ENCODE results near the gene RPS27. TPM values are rescaled to one million over a fixed set of nuclear protein-coding genes. Genes with fewer than 3 reads are reported as not detected.

The RPS27 gene
- total RNA-seq, 1 donor from 2014 or later: 1,771 TPM

- no peak overlapping the region for H3K27ac ChIP-seq
- intact Hi-C loops (cut with DNase I): no loop called here
- peaks cover 30% of the 10 kb centered on the region for H3K4me1 ChIP-seq
- no peak overlapping the region for H3K4me3 ChIP-seq
- no peak for DNase-seq (ENCODE audit: extremely low spot score in 2 of 2)
- peaks cover 0 to 28% of the 10 kb centered on the region in 2 donors for H3K36me3 ChIP-seq
- no peaks in the 10 kb centered on the region for H3K27me3 ChIP-seq
- TF ChIP-seq POLR2AphosphoS5 (IDR thresholded peaks at IDR 0.05; ENCODE audit: insufficient read depth in 1 of 2, low read depth in 1 of 2): no peak
- TF ChIP-seq CTCF (IDR thresholded peaks at IDR 0.05): no peak
- no peak for TF ChIP-seq POLR2A (IDR thresholded peaks at IDR 0.05)
- H3K9me3 ChIP-seq: no peaks in the 10 kb centered on the region
These were observed 17.5 kb upstream of the RPS27 start for GRCh38 chr1:153973071-153973470.

DNA sequence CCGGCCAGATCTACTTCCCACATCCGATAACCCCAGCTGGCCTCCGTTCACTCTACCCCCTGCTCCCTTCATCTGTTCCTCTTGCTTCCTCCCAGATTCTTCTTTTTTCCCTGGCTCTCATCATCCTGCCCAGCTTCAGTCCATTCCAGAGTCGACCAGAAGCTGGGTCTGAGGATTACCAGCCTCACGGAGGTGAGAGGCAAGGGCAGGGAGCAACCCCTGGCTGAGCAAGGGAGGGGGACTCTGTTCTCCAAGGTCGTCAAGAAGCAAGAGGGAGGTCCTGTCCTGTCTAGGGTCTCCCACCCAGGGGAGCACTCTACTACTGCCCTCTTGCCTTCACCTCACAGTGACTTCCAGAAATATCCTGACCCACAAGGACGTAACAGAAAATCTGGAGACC, 17.0 kb upstream of the RPS27 start:
- intact Hi-C loops (cut with DNase I): no loop called here
- no peak for TF ChIP-seq POLR2AphosphoS5 (IDR thresholded peaks at IDR 0.05; ENCODE audit: insufficient read depth in 1 of 2, low read depth in 1 of 2)
- no peak for TF ChIP-seq CTCF (IDR thresholded peaks at IDR 0.05)
- TF ChIP-seq POLR2A (IDR thresholded peaks at IDR 0.05): no peak
- Histone ChIP-seq H3K27ac (no peak overlapping the region), H3K4me3 (no peak overlapping the region), H3K9me3 (no peaks in the 10 kb centered on the region), H3K4me1 (peaks cover 25% of the 10 kb centered on the region), H3K27me3 (no peaks in the 10 kb centered on the region), H3K36me3 (peaks cover 0 to 28% of the 10 kb centered on the region in 2 donors)
- DNase-seq (ENCODE audit: extremely low spot score in 2 of 2): no peak

- H3K4me3 ChIP-seq: peak overlapping the region; percentile 81 to 93
- no peaks in the 10 kb centered on the region for H3K9me3 ChIP-seq
- intact Hi-C loops (cut with DNase I): no loop called here
- peaks cover 0 to 45% of the 10 kb centered on the region in 2 donors for H3K36me3 ChIP-seq
- TF ChIP-seq POLR2AphosphoS5 (IDR thresholded peaks at IDR 0.05; ENCODE audit: insufficient read depth in 1 of 2, low read depth in 1 of 2) (no peak), CTCF (IDR thresholded peaks at IDR 0.05) (no peak), POLR2A (IDR thresholded peaks at IDR 0.05) (no peak)
- H3K4me1 ChIP-seq: peaks cover 19% of the 10 kb centered on the region
- DNase-seq (ENCODE audit: extremely low spot score in 2 of 2): no peak
- no peaks in the 10 kb centered on the region for H3K27me3 ChIP-seq
- H3K27ac ChIP-seq: peak overlapping the region; percentile 92
These were observed 13.7 kb upstream of the RPS27 start for GRCh38 chr1:153976819-153977249.

DNA sequence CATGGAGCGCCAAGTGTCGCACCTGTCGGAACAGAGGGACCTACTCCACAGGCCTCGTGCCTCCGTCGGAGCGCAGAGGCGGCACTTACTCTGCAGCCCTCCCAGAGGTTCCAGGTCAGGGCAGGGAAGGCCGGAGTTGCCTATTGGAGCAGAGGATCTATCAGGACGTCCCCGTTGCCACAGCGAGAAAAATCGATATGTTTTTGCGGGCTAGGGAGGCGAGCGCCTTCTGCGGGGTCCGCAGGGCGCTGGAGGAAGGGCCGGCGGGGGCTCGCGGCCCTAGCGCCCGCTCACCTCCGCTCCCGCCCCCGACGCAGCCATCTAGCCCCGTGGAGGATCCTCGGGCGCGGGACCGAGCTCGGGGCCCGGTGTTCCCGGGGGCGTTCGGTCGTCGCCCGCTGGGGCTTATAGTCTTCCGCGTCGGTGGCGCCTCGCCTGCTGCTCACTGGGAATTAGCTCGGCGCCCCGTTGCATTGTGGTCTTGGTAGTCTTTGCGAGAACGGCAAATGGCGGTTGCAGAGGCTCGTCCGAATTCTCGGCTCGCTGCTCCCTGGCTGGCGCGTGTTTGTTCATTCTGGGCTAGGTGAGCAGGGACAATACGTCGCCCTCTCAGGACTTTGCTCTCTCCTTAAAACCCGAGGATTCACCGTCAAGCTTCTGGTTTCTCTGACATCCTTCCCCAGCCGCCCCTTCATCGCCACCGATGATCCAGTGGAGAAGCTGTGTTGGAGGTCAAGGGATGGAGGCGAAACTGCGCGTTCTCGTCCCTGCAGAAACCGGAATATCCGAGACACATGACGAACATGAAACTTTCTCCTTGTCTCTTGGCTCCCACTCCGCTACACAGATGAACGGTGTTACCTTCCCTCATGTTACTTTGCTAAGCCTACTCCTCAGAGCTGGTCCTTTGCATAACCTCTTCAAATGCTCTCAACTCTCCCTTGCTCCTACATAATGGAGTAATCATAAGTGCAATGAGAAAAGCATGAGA, 13.0 kb upstream of the RPS27 start, which contains the start of gene JTB:
JTB (minus strand) TSS at position 425 of the 991 bp plus-strand sequence; CDS start at position 3, 422 bp downstream.
- intact Hi-C loops (cut with DNase I): no loop called here
- peaks cover 0 to 52% of the 10 kb centered on the region in 2 donors for H3K36me3 ChIP-seq
- TF ChIP-seq CTCF (IDR thresholded peaks at IDR 0.05) (peak in 1 of 3 experiments; percentile 20), POLR2AphosphoS5 (IDR thresholded peaks at IDR 0.05; ENCODE audit: insufficient read depth in 1 of 2, low read depth in 1 of 2) (peak; percentile 84 to 96), POLR2A (IDR thresholded peaks at IDR 0.05) (peak; percentile 71 to 91)
- H3K9me3 ChIP-seq: no peaks in the 10 kb centered on the region
- H3K27me3 ChIP-seq: no peaks in the 10 kb centered on the region
- DNase-seq (ENCODE audit: extremely low spot score in 2 of 2): no peak
- H3K4me3 ChIP-seq: peak within 1 kb of the TSS; percentile 81 to 93
- peak within 1 kb of the TSS; percentile 92 for H3K27ac ChIP-seq
- peaks cover 19% of the 10 kb centered on the region for H3K4me1 ChIP-seq

All from vagina (tissue), 2 donors.